Transverse colon (tissue), 4 donors: Measurements from ENCODE around the gene ARFGAP3.

ENCODE experiments used
- POLR2A ChIP-seq: fragments of 450-650 bp; IDR thresholded peaks from one replicate; pipeline ENCODE4 v1.6.1; 2016; ENCODE audit warnings: antibody characterized with exemption, mild to moderate bottlenecking, moderate library complexity
- POLR2AphosphoS5 ChIP-seq, 3 donors: sonication (generic); formaldehyde crosslinking; IDR thresholded peaks; one replicate each; pipeline ENCODE4 v1.6.1; 2016; ENCODE audit warnings: antibody characterized with exemption in 3 of 3
- TF ChIP-seq, protein P1 (sequence below), 5 experiments: fragments of 200-600 bp in 3 of 5; fragments of 450-650 bp in 2 of 5; sonication (generic) in 3 of 5; IDR thresholded peaks; 1 replicate in 2 of 5; 2 replicates in 3 of 5; pipeline ENCODE4 v1.5.1; 2016 to 2017; ENCODE audit warnings: antibody characterized with exemption in 5 of 5, inconsistent platforms in 3 of 5, mild to moderate bottlenecking in 2 of 5, moderate library complexity in 1 of 5

- no peak for TF ChIP-seq POLR2A
- TF ChIP-seq, protein P1, sequence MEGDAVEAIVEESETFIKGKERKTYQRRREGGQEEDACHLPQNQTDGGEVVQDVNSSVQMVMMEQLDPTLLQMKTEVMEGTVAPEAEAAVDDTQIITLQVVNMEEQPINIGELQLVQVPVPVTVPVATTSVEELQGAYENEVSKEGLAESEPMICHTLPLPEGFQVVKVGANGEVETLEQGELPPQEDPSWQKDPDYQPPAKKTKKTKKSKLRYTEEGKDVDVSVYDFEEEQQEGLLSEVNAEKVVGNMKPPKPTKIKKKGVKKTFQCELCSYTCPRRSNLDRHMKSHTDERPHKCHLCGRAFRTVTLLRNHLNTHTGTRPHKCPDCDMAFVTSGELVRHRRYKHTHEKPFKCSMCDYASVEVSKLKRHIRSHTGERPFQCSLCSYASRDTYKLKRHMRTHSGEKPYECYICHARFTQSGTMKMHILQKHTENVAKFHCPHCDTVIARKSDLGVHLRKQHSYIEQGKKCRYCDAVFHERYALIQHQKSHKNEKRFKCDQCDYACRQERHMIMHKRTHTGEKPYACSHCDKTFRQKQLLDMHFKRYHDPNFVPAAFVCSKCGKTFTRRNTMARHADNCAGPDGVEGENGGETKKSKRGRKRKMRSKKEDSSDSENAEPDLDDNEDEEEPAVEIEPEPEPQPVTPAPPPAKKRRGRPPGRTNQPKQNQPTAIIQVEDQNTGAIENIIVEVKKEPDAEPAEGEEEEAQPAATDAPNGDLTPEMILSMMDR (IDR thresholded peaks at IDR 0.05) = no peak
- TF ChIP-seq POLR2AphosphoS5 (IDR thresholded peaks at IDR 0.05) = no peak
Measured at GRCh38 chr22:42814215-42814614, 42.9 kb downstream of the ARFGAP3 start.
